GM21529 (cell line): ENCODE data around the gene GSG1L.
"Not testable (repeated sequence)": the region's sequence is repeated elsewhere in the genome, so short reads cannot be mapped to it uniquely, and the experiment has no call there.

Source experiments
- ATAC-seq: cut with Tn5 transposase; IDR thresholded peaks from one replicate; pipeline ENCODE4 v1.9.1; 2021; ENCODE audit not compliant: unreplicated experiment

Gene GSG1L

DNA sequence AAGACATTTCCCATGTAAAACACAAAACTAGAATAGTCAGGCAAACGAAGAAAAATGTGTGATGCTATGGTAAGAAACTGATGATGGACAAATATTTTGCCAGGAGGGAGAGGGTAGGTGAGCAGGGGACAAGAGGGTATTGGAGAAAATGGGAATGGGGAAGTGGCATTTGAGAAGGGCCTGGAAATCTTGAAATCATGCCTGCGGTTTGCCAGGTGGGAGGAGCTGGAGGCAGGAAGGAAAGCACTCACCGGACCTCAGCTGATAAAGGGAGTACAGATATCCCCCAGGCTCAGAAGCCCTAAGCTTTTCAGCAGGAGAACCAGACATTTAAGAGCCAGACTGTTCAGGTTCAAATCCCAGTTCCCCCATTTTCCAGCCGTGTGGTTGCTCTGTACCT lies 103.6 kb downstream of the GSG1L start:
- no peak for ATAC-seq

- ATAC-seq: no peak
These were observed 109.3 kb downstream of the GSG1L start for GRCh38 chr16:27954191-27954590.

- ATAC-seq: no peak
These were observed 110.7 kb downstream of the GSG1L start for GRCh38 chr16:27952811-27953210.

- ATAC-seq: no peak
These were observed 111.9 kb downstream of the GSG1L start for GRCh38 chr16:27951489-27952120.

GRCh38 chr16:27950206-27950887 lies 113.2 kb downstream of the GSG1L start:
- ATAC-seq: no peak

- ATAC-seq: no peak
These were observed 115.8 kb downstream of the GSG1L start for GRCh38 chr16:27947696-27948095.

DNA sequence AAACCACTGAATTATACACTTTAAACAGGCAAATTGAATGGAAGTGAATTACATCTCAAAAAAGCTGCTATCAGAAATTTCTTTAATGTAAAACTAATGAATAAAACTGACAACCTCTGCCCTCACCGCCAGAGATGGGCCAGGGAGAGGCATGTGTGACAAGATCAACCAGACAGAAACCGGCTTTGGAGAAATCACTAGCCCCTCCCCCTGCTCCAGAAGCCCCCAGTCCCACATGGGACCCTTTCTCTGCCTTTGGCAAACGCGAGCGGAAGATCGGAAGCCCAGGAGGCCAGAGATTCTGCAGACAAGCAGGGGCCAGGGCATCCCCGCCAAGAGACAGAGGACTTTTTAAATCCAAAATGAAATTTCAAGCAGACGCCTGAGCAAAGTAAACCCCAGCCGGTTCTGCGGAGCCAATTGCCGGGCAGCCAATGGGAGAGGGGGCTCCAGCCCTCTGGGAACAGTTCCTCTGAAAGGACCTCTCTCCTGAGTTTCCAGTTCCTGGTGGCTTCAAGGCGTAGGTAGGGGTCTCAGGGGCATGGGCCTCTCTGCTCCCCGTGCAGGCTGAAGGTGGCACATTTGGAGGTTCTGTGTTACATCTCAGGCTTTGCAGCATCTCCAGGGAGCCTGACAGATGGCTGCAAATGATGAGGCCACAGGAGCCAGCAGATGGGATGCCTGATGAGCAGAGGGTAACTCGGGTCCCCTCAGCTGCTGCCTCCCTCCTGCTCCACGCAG lies 118.1 kb downstream of the GSG1L start:
- ATAC-seq: no peak

GRCh38 chr16:27943766-27944165 lies 119.7 kb downstream of the GSG1L start:
- no peak for ATAC-seq

DNA sequence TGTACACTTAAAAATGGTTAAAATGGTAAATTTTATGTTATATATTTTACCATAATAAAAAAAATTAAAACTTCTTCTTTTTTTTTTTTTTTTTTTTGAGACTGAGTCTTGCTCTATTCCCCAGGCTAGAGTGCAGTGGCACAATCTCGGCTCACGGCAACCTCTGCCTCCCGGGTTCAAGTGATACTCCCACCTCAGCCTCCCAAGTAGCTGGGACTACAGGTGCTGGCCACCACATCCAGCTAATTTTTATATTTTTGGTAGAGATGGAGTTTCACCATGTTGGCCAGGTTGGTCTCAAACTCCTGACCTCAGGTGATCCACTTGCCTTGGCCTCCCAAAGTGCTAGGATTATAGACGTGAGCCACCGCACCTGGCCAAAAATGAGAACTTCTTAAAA lies 121.4 kb downstream of the GSG1L start:
- ATAC-seq: not testable (repeated sequence)

- ATAC-seq: no peak
These were observed 128.4 kb downstream of the GSG1L start for GRCh38 chr16:27935076-27935475.

GRCh38 chr16:27932542-27933135 lies 130.9 kb downstream of the GSG1L start:
- ATAC-seq: no peak

DNA sequence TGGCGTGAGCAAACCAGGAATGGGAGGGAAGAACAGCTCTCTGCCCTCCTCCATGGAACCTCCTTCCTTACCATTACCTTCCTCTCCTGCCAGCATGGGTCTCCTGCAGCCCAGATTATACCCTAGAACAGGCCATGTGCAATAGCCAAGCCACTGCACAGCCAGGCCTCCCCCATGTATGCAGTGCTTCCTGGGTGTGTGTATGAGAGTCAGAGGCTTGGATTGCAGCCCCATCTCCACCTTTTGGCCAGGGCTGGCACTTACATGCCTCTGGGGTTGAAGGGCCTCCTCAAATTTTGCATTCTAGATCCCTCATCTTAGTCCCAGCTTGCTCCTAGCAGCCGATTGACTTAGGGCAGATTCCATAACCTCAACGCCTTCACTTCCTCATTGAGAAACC lies 133.7 kb downstream of the GSG1L start:
- ATAC-seq: no peak

DNA sequence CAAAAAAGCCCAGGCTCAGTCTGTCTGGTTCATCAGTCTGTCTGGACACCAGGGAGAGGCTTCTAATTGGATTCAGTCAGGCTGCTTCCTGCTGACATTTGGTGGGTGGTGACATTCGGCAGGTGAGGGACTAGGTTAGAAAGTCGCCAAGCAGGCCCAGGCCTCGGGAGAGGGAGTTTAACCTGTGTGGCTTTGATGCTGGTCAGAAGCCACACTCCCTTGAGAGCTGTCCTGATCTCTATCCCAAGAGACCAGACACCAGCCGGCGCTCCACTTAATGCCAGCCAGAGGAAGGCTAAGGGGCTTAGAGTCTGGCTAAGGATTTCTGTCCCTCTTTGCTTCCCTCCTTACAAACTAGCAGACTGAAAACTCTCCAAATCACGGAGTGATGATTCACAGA lies 135.0 kb downstream of the GSG1L start:
- no peak for ATAC-seq

DNA sequence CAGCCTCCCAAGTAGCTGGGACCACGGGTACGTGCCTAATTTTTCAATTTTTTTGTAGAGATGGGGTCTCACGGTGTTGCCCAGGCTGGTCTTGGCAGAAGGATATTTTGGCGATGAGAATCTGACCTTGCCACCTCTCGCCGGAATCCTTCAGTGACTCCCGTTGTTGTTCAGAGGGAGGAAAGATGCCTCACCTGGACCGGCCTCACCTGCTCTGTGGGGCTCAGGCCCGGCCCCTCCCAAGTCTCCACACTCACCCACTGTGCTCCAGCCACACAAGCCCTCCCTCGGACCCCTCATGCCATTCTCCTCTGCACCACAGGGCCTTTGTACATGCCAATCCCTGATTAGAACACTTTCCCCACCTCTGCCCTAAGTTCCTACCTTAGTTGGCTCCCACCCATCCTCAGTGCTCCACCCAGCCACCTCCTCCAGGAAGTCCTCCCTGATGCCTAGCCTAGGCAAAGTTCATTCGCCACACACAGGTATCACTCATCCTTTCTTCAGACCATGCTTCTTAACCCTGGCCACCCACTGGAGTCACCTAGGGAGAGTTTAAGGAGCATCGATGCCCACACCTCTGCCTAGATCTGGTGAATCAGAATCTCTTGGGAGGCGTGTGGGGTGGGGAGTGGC lies 136.1 kb downstream of the GSG1L start:
- ATAC-seq: no peak

GRCh38 chr16:27925612-27926011 lies 137.9 kb downstream of the GSG1L start:
- ATAC-seq: no peak

DNA sequence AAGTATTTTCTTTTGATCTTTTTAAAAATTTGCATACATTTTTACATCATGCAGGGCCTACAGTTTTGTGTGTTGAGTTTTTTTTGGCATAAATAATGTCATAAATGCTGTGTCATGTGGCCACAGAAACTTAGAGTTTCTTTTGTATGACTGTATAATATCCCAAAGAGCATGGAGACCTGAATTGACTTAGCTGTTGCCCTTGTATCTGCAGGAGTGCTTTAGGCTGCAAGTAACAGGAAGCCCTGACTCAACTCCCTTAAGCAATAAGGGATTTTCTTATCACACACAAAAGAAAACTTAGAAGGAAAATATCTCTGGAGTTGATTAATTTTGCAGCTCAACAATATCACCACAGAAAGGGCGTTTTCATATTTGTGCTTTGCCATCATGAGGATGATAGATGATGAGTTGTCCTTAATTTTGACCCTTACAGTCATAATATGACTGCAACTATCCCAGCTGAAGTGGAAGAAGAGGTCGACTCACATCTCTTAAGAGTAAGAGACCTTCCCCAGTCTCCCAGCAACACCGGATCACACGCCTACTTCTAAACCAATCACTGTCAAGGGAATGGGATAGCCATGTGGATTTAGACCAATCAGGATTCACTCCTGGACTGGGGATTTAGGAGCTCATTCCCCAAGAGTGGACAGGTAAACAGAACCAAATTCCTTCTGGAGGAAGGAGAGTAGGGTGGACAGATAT lies 138.9 kb downstream of the GSG1L start:
- ATAC-seq: no peak

DNA sequence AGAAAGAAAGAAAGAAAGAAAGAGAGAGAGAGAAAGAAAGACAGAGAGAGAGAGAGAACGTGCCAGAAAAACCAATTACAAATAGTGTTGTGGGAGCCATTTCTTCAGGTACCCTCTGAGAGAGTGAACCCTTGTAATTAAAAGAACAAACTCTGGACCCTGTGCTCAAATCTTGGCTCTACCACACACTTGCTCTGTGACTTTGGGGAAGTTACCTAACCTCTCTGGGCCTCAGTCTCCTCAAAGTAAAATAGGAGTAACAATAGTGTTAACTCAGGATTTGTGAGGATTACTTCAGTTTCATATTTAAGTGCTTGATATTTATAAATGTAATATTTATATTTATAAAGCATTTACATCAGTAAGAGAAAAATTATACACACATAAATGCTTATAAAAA lies 139.8 kb downstream of the GSG1L start:
- no peak for ATAC-seq

DNA sequence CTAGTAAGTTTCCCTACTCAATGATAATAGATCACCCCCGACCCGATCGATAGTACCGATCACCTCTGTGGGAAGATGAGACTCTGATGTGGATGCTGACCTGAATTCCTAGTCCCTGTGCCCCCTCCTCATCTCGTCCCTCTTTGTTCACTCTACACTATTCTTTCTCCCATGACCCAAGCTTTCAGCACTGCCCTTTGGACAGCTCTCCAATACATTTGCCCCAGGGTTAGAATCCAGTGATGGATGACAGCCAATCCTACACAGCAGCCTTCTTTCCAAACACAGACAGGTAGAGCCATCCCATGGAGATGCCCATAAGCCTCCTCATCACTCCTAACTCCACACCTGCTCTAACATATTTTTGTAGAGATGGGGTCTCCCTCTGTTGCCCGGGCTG lies 141.1 kb downstream of the GSG1L start:
- ATAC-seq: no peak

- ATAC-seq: no peak
These were observed 142.4 kb downstream of the GSG1L start for GRCh38 chr16:27921134-27921533.

- no peak for ATAC-seq
These were observed 143.1 kb downstream of the GSG1L start for GRCh38 chr16:27920391-27920891.

DNA sequence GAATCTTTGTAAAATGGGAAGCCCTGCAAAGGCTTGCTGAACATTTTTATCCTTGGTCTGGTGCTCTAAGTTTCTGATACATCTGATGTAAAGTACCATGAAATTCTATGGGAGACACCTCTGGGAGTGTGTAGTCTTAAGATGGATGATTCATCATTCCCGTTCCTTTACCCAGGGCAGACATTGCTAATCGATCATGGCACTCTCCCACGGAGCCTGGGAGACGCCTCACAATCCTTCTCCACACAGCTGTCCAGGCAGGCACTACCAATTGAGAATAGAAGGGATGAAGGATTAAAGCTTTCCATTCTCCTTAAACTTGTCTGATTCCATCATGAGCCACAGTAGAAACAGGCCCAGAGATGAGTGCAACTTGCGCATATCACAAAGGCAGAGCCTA lies 144.8 kb downstream of the GSG1L start:
- ATAC-seq: no peak
